Measurements from ENCODE around the gene NCK2. TPM values are rescaled to one million over a fixed set of nuclear protein-coding genes. Genes with fewer than 3 reads are reported as not detected.

NCK2 gene
- total RNA-seq, 1 experiment from 2014 or later = 30.3 TPM

- in situ Hi-C loops (cut with HindIII; ENCODE audit: low pct_unique_long_range_greater_than_20kb, low sequenced_read_pairs) = no loop called here
- DNase-seq (ENCODE audit: low read depth) = no peak
These were observed 125.3 kb downstream of the NCK2 start for GRCh38 chr2:105870062-105870461.

DNA sequence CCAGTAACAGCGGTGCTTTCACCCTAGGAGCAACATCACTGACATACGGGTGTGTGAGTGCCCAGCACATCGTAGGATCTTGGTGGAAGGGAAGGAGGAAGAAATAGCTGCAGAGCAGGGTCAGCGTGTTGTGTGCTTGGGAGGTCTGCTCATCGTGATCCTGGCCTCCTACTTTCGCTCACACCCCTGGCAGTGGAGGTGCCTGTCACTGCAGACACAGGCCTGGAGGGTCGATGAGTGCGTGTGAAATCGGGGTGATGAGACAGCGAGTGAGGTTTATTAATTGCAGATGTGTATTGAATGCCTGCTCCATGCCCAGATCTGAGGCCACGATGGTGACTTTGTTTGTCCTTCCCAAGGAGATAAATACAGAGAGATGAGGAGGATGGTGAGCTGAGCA, 126.1 kb downstream of the NCK2 start:
- in situ Hi-C loops (cut with HindIII; ENCODE audit: low pct_unique_long_range_greater_than_20kb, low sequenced_read_pairs) = no loop called here
- DNase-seq (ENCODE audit: low read depth) = no peak

DNA sequence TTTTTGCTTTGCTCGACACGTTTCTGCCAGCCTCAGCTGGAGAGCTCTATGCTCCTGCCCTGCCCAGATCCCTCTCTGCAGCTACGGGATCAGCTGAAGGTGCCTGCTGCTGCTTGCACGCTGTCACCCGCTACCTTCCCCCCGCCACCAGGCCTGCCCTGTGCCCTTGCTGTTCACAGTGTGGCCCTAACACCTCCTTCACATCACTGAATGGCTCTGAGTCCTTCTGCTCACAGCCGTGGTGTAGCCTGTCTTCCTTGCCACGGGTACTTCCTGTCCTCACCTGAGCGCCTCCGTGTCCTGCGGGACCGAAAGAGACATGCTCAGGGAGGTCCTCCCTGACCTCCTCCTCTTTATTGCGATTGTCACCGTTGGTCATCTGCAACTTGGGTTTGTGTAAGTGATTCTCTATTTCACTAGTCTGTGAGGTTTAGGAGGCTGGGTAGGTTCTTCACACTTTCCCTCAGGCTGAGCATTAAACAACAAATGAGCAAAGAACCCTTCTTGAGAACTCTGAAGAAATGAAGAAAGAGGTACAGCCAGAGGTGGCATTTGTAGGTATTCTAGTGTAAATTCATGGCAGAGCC, 127.5 kb downstream of the NCK2 start:
- no peak for DNase-seq (ENCODE audit: low read depth)
- in situ Hi-C loops (cut with HindIII; ENCODE audit: low pct_unique_long_range_greater_than_20kb, low sequenced_read_pairs) = no loop called here

- DNase-seq (ENCODE audit: low read depth) = no peak
- in situ Hi-C loops (cut with HindIII; ENCODE audit: low pct_unique_long_range_greater_than_20kb, low sequenced_read_pairs) = no loop called here
These were observed 128.1 kb downstream of the NCK2 start for GRCh38 chr2:105872830-105873229.

DNA sequence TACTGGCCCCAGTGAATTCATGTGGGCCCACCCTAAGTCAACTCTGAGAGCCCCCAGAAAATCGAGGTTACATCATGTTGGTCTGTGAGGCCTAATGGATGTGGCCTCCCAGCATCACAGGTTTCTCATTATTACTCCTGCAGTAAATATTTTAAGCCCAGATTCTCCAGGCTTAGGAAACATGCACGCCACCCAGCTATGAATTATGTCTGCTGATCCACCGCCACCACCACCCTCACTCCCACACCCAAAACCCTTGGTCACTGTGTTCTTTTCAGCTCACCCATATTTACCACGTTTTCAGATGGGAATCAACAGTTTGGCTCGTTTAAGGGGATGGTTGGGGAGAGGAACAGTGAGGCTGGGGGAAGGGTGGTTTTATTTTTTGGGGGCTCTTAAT, 128.6 kb downstream of the NCK2 start:
- in situ Hi-C loops (cut with HindIII; ENCODE audit: low pct_unique_long_range_greater_than_20kb, low sequenced_read_pairs) = no loop called here
- DNase-seq (ENCODE audit: low read depth) = no peak

GRCh38 chr2:105873721-105874120, 129.0 kb downstream of the NCK2 start:
- in situ Hi-C loops (cut with HindIII; ENCODE audit: low pct_unique_long_range_greater_than_20kb, low sequenced_read_pairs) = no loop called here
- DNase-seq (ENCODE audit: low read depth) = peak; percentile 54

GRCh38 chr2:105874466-105874865, 129.8 kb downstream of the NCK2 start:
- in situ Hi-C loops (cut with HindIII; ENCODE audit: low pct_unique_long_range_greater_than_20kb, low sequenced_read_pairs) = no loop called here

DNA sequence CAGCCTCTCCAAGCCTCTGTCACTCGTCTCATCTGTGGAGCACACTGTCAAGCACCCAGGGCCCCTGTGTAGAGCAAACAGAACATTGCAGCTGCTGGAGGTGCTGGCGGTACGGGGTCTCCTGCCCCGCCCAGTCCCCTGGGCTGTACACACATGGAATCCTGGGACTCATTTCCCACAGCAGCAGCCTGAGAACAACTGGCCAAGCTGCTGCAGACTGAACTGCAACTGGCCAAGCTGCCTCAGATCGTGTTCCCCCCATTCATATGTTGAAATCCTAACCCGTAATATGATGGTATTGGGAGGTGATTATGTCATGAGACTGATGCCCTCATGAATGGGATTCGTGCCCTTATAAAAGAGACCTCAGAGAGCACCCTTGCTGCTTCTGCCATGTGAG, 130.5 kb downstream of the NCK2 start:
- in situ Hi-C loops (cut with HindIII; ENCODE audit: low pct_unique_long_range_greater_than_20kb, low sequenced_read_pairs) = no loop called here
- DNase-seq (ENCODE audit: low read depth) = no peak

More at GRCh38 chr2:105874466-105874865, 129.8 kb downstream of the NCK2 start:
- DNase-seq (ENCODE audit: low read depth) = no peak

DNA sequence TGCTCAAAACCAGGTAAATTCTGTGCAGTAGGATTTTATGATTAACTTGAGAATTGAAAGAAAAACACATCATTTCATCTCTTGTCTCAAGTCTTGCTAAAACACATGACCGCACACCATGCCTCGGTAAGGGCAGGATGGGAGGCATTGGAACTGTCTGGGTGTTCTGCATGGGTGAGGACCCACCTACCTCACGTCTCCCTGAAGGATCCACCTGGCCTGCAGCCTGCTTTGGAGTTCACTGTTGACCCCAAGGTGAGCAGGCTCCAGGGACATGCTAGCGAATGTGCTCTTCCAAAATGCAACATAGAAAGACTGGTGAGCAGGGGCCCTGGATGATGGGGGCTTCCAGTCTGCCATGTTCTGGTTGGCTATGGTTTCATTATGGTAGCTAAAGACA, 131.5 kb downstream of the NCK2 start:
- no peak for DNase-seq (ENCODE audit: low read depth)
- in situ Hi-C loops (cut with HindIII; ENCODE audit: low pct_unique_long_range_greater_than_20kb, low sequenced_read_pairs) = no loop called here

GRCh38 chr2:105877945-105878344, 133.2 kb downstream of the NCK2 start:
- DNase-seq (ENCODE audit: low read depth) = no peak

GRCh38 chr2:105879106-105879802, 134.5 kb downstream of the NCK2 start:
- in situ Hi-C loops (cut with HindIII; ENCODE audit: low pct_unique_long_range_greater_than_20kb, low sequenced_read_pairs) = no loop called here
- DNase-seq (ENCODE audit: low read depth) = no peak

More at GRCh38 chr2:105877945-105878344, 133.2 kb downstream of the NCK2 start:
- in situ Hi-C loops (cut with HindIII; ENCODE audit: low pct_unique_long_range_greater_than_20kb, low sequenced_read_pairs) = no loop called here

DNA sequence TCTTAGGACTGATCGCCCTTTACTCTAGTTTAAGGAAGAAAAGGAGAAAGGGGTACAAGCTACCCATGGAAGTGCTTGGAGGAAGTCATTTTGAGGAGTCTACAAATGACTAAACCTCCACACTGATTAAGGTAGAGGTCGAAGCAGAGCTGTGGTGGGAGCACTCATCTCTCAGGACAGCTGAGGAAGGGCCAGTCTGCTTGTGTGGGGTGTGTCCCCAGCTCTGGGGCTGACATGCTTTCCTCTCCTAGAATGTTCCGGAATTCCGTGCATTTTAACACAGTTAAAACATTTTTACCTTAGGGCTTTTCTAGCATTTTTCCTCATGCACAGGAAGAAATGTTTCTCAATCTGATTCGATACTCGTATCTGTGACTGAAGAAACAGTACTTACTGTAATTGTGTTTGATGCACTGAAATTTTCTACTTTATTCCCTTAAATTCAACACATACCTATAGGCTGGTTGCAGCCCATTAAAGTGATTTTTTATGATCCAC, 135.1 kb downstream of the NCK2 start:
- DNase-seq (ENCODE audit: low read depth) = no peak
- in situ Hi-C loops (cut with HindIII; ENCODE audit: low pct_unique_long_range_greater_than_20kb, low sequenced_read_pairs) = no loop called here

GRCh38 chr2:105880637-105881036, 135.9 kb downstream of the NCK2 start:
- DNase-seq (ENCODE audit: low read depth) = no peak
- in situ Hi-C loops (cut with HindIII; ENCODE audit: low pct_unique_long_range_greater_than_20kb, low sequenced_read_pairs) = no loop called here

- in situ Hi-C loops (cut with HindIII; ENCODE audit: low pct_unique_long_range_greater_than_20kb, low sequenced_read_pairs) = no loop called here
- DNase-seq (ENCODE audit: low read depth) = no peak
These were observed 136.8 kb downstream of the NCK2 start for GRCh38 chr2:105881286-105882136.

- in situ Hi-C loops (cut with HindIII; ENCODE audit: low pct_unique_long_range_greater_than_20kb, low sequenced_read_pairs) = no loop called here
- no peak for DNase-seq (ENCODE audit: low read depth)
These were observed 137.6 kb downstream of the NCK2 start for GRCh38 chr2:105882341-105882740.

- no peak for DNase-seq (ENCODE audit: low read depth)
- in situ Hi-C loops (cut with HindIII; ENCODE audit: low pct_unique_long_range_greater_than_20kb, low sequenced_read_pairs) = no loop called here
These were observed 138.3 kb downstream of the NCK2 start for GRCh38 chr2:105882920-105883435.

GRCh38 chr2:105883911-105884694, 139.4 kb downstream of the NCK2 start:
- DNase-seq (ENCODE audit: low read depth) = no peak
- in situ Hi-C loops (cut with HindIII; ENCODE audit: low pct_unique_long_range_greater_than_20kb, low sequenced_read_pairs) = no loop called here

GRCh38 chr2:105885456-105885855, 140.7 kb downstream of the NCK2 start:
- in situ Hi-C loops (cut with HindIII; ENCODE audit: low pct_unique_long_range_greater_than_20kb, low sequenced_read_pairs) = no loop called here
- DNase-seq (ENCODE audit: low read depth) = no peak
